Posterior cingulate gyrus (tissue), 11 donors: Measurements from ENCODE around the gene SH3BP5.

ENCODE experiments used
- DNase-seq, 10 donors: peaks; one replicate each; pipeline versions ENCODE4 v3.0.0 to v3.0.0-alpha.2; 2020 to 2021; ENCODE audit warnings: mixed read lengths in 3 of 10
- intact Hi-C: fragments of 100-400 bp; cut with DNase I; formaldehyde crosslinking; loops from one replicate; pipeline ENCODE4 v1.15.1; 2023

The SH3BP5 gene

GRCh38 chr3:15279671-15280402 lies 52.5 kb downstream of the SH3BP5 start:
- DNase-seq = peak in 1 of 10 donors; percentile 87
- intact Hi-C loops = no loop called here

- DNase-seq = no peak
- intact Hi-C loops = no loop called here
These were observed 53.2 kb downstream of the SH3BP5 start for GRCh38 chr3:15279205-15279604.

- no peak for DNase-seq
- intact Hi-C loops = no loop called here
These were observed 54.4 kb downstream of the SH3BP5 start for GRCh38 chr3:15277861-15278500.

- intact Hi-C loops = no loop called here
- peak in 1 of 10 donors; percentile 81 for DNase-seq
These were observed 56.2 kb downstream of the SH3BP5 start for GRCh38 chr3:15276028-15276724.

GRCh38 chr3:15273227-15273626 lies 59.2 kb downstream of the SH3BP5 start:
- DNase-seq = no peak
- intact Hi-C loops = no loop called here

GRCh38 chr3:15272426-15273196 lies 59.8 kb downstream of the SH3BP5 start:
- DNase-seq = no peak

GRCh38 chr3:15271785-15272381 lies 60.5 kb downstream of the SH3BP5 start:
- DNase-seq = no peak
- intact Hi-C loops = no loop called here

More at GRCh38 chr3:15272426-15273196, 59.8 kb downstream of the SH3BP5 start:
- intact Hi-C loops = no loop called here

- intact Hi-C loops = no loop called here
- DNase-seq = no peak
These were observed 61.4 kb downstream of the SH3BP5 start for GRCh38 chr3:15271030-15271429.

- DNase-seq = peak; percentile 85 to 99 (median 90)
- intact Hi-C loops = no loop called here
These were observed 63.0 kb downstream of the SH3BP5 start for GRCh38 chr3:15269091-15269989.

GRCh38 chr3:15268033-15268631 lies 64.3 kb downstream of the SH3BP5 start:
- peak; percentile 66 to 97 (median 86) for DNase-seq
- intact Hi-C loops = loop anchor here (1.0 kb wide), 2 partner anchors 64 to 110 kb away; partner anchors contain the start of gene SH3BP5

- DNase-seq = no peak
- intact Hi-C loops = no loop called here
These were observed 64.9 kb downstream of the SH3BP5 start for GRCh38 chr3:15267502-15267901.

- DNase-seq = peak in 1 of 10 donors; percentile 50
- intact Hi-C loops = no loop called here
These were observed 65.6 kb downstream of the SH3BP5 start for GRCh38 chr3:15266510-15267376.

GRCh38 chr3:15265655-15266509 lies 66.5 kb downstream of the SH3BP5 start:
- intact Hi-C loops = no loop called here
- peak in 2 of 10 donors; percentile 67 to 87 for DNase-seq

GRCh38 chr3:15264486-15264885 lies 67.9 kb downstream of the SH3BP5 start:
- intact Hi-C loops = no loop called here
- no peak for DNase-seq

GRCh38 chr3:15263926-15264325 lies 68.5 kb downstream of the SH3BP5 start:
- no peak for DNase-seq
- intact Hi-C loops = no loop called here

- no peak for DNase-seq
- intact Hi-C loops = no loop called here
These were observed 69.3 kb downstream of the SH3BP5 start for GRCh38 chr3:15263120-15263519.

- DNase-seq = no peak
- intact Hi-C loops = no loop called here
These were observed 70.4 kb downstream of the SH3BP5 start for GRCh38 chr3:15262021-15262420.
